Vagina (tissue), 2 donors: ENCODE data around the gene RPUSD1.

Experiments
- CTCF ChIP-seq, 3 experiments: fragments of 450-650 bp in 2 of 3; fragments of 200-600 bp in 1 of 3; sonication (generic) in 1 of 3; IDR thresholded peaks; one replicate each; pipeline ENCODE4 v1.5.1; 2017 to 2019; ENCODE audit warnings: antibody characterized with exemption in 3 of 3, mild to moderate bottlenecking in 2 of 3, moderate library complexity in 2 of 3
- POLR2A ChIP-seq, 2 donors: fragments of 450-650 bp; IDR thresholded peaks; one replicate each; pipeline ENCODE4 v1.6.1; 2017; ENCODE audit warnings: antibody characterized with exemption in 2 of 2, mild to moderate bottlenecking in 2 of 2, moderate library complexity in 2 of 2
- POLR2AphosphoS5 ChIP-seq, 2 donors: sonication (generic); formaldehyde crosslinking; IDR thresholded peaks; one replicate each; pipeline ENCODE4 v1.9.0; 2017; ENCODE audit warnings: antibody characterized with exemption in 2 of 2, mild to moderate bottlenecking in 2 of 2, low read depth in 1 of 2; ENCODE audit not compliant: insufficient read depth in 1 of 2

GRCh38 chr16:776824-777223, 11.4 kb downstream of the RPUSD1 start:
- TF ChIP-seq CTCF (IDR thresholded peaks at IDR 0.05) (no peak), POLR2A (IDR thresholded peaks at IDR 0.05) (no peak), POLR2AphosphoS5 (IDR thresholded peaks at IDR 0.05; ENCODE audit: insufficient read depth in 1 of 2, low read depth in 1 of 2) (no peak)
